HL-60/S4 treated with retinoic acid at 250 ng/mL for 4 days and 3 days (cell line): ENCODE measurements around the gene SEMA3B.
"Not testable (repeated sequence)": the region's sequence is repeated elsewhere in the genome, so short reads cannot be mapped to it uniquely, and the experiment has no call there.

ENCODE experiments used
- in situ Hi-C: fragments of 300-500 bp; cut with MboI; formaldehyde crosslinking; loops from 2 replicates; pipeline ENCODE4 v1.7.0; 2022; ENCODE audit warnings: low sequenced_read_pairs

SEMA3B gene

GRCh38 chr3:50237754-50238548 lies 31.0 kb upstream of the SEMA3B start:
- in situ Hi-C loops: no loop called here

- in situ Hi-C loops: no loop called here
These were observed 30.4 kb upstream of the SEMA3B start for GRCh38 chr3:50238549-50239026.

- in situ Hi-C loops: no loop called here
These were observed 29.3 kb upstream of the SEMA3B start for GRCh38 chr3:50239649-50240048.

GRCh38 chr3:50241163-50241562 lies 27.8 kb upstream of the SEMA3B start:
- in situ Hi-C loops: no loop called here

- in situ Hi-C loops: no loop called here
These were observed 27.1 kb upstream of the SEMA3B start for GRCh38 chr3:50241713-50242380.

- in situ Hi-C loops: no loop called here
These were observed 26.6 kb upstream of the SEMA3B start for GRCh38 chr3:50242381-50242770.

- in situ Hi-C loops: no loop called here
These were observed 25.9 kb upstream of the SEMA3B start for GRCh38 chr3:50242851-50243542.

- in situ Hi-C loops: no loop called here
These were observed 25.4 kb upstream of the SEMA3B start for GRCh38 chr3:50243543-50243895.

GRCh38 chr3:50244813-50245212 lies 24.1 kb upstream of the SEMA3B start:
- in situ Hi-C loops: not testable (repeated sequence)

- in situ Hi-C loops: no loop called here
These were observed 23.6 kb upstream of the SEMA3B start for GRCh38 chr3:50245251-50245745.

GRCh38 chr3:50245831-50246516 lies 23.0 kb upstream of the SEMA3B start:
- in situ Hi-C loops: no loop called here

GRCh38 chr3:50246517-50246954 lies 22.4 kb upstream of the SEMA3B start:
- in situ Hi-C loops: no loop called here

GRCh38 chr3:50248387-50248786 lies 20.6 kb upstream of the SEMA3B start:
- in situ Hi-C loops: no loop called here

- in situ Hi-C loops: no loop called here
These were observed 19.5 kb upstream of the SEMA3B start for GRCh38 chr3:50249457-50249856.

GRCh38 chr3:50250514-50250913 lies 18.4 kb upstream of the SEMA3B start:
- in situ Hi-C loops: no loop called here

- in situ Hi-C loops: no loop called here
These were observed 17.7 kb upstream of the SEMA3B start for GRCh38 chr3:50251220-50251619.

GRCh38 chr3:50254577-50255250 lies 14.2 kb upstream of the SEMA3B start:
- in situ Hi-C loops: no loop called here

GRCh38 chr3:50255251-50255615 lies 13.7 kb upstream of the SEMA3B start:
- in situ Hi-C loops: no loop called here

GRCh38 chr3:50256978-50257890 lies 11.7 kb upstream of the SEMA3B start:
- in situ Hi-C loops: no loop called here
